Gastroesophageal sphincter (tissue), 4 donors: ENCODE results near the gene MTHFD1L. TPM values are rescaled to one million over a fixed set of nuclear protein-coding genes. Genes with fewer than 3 reads are reported as not detected.

Source experiments
- ATAC-seq: fragments of 150-250 bp; one replicate; pipeline ENCODE4 v1.9.1; 2016; ENCODE audit warnings: mild to moderate bottlenecking, moderate library complexity
- H3K27ac ChIP-seq, 4 donors: fragments of 200-600 bp; sonication (generic) in 3 of 4; 1 replicate in 3 of 4; 2 replicates in 1 of 4; pipeline ENCODE4 v1.5.1; 2016 to 2019
- H3K27me3 ChIP-seq: fragments of 200-600 bp; sonication (generic); one replicate; pipeline ENCODE4 v1.5.1; 2019
- H3K36me3 ChIP-seq, 2 donors: fragments of 200-600 bp; sonication (generic); one replicate each; pipeline ENCODE4 v1.5.1; 2019; ENCODE audit warnings: control low read depth in 1 of 2
- H3K4me1 ChIP-seq, 3 donors: fragments of 200-600 bp; sonication (generic); 1 replicate in 2 of 3; 2 replicates in 1 of 3; pipeline ENCODE4 v1.5.1; 2016 to 2019; ENCODE audit warnings: control low read depth in 2 of 3
- H3K4me3 ChIP-seq, 2 donors: fragments of 200-600 bp; sonication (generic); one replicate each; pipeline ENCODE4 v1.5.1; 2019; ENCODE audit warnings: mild to moderate bottlenecking in 1 of 2, moderate library complexity in 1 of 2
- H3K9me3 ChIP-seq, 3 donors: fragments of 200-600 bp; sonication (generic); one replicate each; pipeline ENCODE4 v1.5.1; 2017 to 2019; ENCODE audit warnings: control low read depth in 2 of 3
- EP300 ChIP-seq: sonication (generic); formaldehyde crosslinking; IDR thresholded peaks from one replicate; pipeline ENCODE4 v1.6.1; 2017; ENCODE audit warnings: antibody characterized with exemption, mild to moderate bottlenecking
- POLR2A ChIP-seq, 2 donors: fragments of 450-650 bp; IDR thresholded peaks; one replicate each; pipeline ENCODE4 v1.6.1; 2017; ENCODE audit warnings: antibody characterized with exemption in 2 of 2, mild to moderate bottlenecking in 2 of 2, moderate library complexity in 1 of 2
- POLR2AphosphoS5 ChIP-seq: sonication (generic); formaldehyde crosslinking; IDR thresholded peaks from one replicate; pipeline ENCODE4 v1.6.1; 2017; ENCODE audit warnings: antibody characterized with exemption
- WGBS, 2 donors: methylation state at CpG; one replicate each; pipeline ENCODE4 v1.1.5; 2018; ENCODE audit warnings: low coverage in 1 of 2; 5-methylcytosine and 5-hydroxymethylcytosine counted together
- total RNA-seq, 4 donors: library from RNA; depleted of rRNA; stranded (reverse); fragments of >200 nt; gene quantifications; one replicate each; pipeline ENCODE4 v1.1.0, GENCODE V29; 2016
- TF ChIP-seq, protein P1 (sequence below), 4 experiments: fragments of 200-600 bp in 2 of 4; fragments of 450-650 bp in 2 of 4; sonication (generic) in 1 of 4; IDR thresholded peaks; one replicate each; pipeline ENCODE4 v1.5.1; 2017 to 2019; ENCODE audit warnings: antibody characterized with exemption in 4 of 4, mild to moderate bottlenecking in 2 of 4, moderate library complexity in 2 of 4

The MTHFD1L gene
- total RNA-seq, 4 donors from 2014 or later = 1.2 to 10.8 (median 4.0) TPM

DNA sequence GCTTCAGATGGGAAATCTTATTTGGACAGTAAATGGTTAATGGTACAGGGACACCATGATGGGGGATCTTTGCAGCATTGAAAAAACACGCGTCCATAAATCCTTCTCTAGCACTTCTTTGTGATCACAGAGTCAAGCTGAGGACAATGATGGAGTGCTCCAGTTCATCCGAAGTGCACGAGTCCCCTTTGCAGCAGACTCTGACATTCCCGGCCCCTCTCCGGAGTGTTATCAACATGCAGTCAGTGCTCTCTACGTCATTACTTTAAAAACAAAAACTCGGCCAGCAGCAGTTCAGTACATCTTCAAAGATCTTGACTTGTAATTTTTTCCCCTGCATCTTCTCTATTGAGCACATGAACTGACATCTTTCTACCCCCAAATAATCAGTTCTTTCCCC is 188.8 kb downstream of the MTHFD1L start:
- H3K4me1 ChIP-seq = peaks cover 0 to 22% (median 0%) of the 10 kb centered on the region in 3 donors
- peak; percentile 54 for ATAC-seq
- H3K36me3 ChIP-seq = no peaks in the 10 kb centered on the region
- no peaks in the 10 kb centered on the region for H3K9me3 ChIP-seq
- no peak overlapping the region for H3K4me3 ChIP-seq
- TF ChIP-seq POLR2AphosphoS5 (no peak), POLR2A (IDR thresholded peaks at IDR 0.05) (no peak)
- TF ChIP-seq, protein P1, sequence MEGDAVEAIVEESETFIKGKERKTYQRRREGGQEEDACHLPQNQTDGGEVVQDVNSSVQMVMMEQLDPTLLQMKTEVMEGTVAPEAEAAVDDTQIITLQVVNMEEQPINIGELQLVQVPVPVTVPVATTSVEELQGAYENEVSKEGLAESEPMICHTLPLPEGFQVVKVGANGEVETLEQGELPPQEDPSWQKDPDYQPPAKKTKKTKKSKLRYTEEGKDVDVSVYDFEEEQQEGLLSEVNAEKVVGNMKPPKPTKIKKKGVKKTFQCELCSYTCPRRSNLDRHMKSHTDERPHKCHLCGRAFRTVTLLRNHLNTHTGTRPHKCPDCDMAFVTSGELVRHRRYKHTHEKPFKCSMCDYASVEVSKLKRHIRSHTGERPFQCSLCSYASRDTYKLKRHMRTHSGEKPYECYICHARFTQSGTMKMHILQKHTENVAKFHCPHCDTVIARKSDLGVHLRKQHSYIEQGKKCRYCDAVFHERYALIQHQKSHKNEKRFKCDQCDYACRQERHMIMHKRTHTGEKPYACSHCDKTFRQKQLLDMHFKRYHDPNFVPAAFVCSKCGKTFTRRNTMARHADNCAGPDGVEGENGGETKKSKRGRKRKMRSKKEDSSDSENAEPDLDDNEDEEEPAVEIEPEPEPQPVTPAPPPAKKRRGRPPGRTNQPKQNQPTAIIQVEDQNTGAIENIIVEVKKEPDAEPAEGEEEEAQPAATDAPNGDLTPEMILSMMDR (IDR thresholded peaks at IDR 0.05) = no peak
- no peaks in the 10 kb centered on the region for H3K27me3 ChIP-seq
- H3K27ac ChIP-seq = no peak overlapping the region
- WGBS, 2 donors = 25 to 47% methylated on average over 7 to 8 of the region's 8 CpGs

DNA sequence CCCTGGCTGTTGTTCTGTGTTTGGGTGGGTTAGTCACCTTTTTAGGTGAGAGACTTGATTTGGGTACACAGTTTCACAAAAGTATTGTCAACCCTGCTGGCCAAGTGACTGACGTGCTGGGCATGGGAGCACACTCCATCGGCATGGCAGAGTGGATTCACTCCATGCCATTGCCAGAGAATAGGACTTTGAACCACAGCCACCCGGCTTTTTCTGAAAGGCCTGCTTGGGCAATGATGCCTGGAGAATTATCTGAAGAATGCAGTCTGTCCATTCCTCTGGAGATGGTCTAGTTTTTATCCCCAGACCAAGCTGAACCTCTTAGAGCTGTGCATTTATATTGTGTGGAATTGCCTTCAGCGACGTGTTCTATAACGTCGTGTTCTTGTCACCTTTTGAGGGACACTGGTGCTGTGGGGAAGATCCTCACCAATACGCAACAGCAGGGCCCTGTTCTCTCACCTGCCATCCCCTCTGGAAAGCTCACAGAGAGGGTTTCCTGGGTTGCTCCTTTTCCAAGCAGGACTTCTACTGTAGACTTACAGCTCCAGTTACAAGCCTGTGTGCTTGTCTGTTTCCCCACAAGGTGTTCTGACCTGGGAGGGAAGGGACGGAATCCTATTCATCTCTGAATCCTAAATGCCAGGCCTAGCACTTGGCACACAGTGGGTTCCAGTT is 190.9 kb downstream of the MTHFD1L start:
- H3K27ac ChIP-seq = no peak overlapping the region
- 89 to 93% methylated on average over 4 to 6 of the region's 9 CpGs for WGBS, 2 donors

DNA sequence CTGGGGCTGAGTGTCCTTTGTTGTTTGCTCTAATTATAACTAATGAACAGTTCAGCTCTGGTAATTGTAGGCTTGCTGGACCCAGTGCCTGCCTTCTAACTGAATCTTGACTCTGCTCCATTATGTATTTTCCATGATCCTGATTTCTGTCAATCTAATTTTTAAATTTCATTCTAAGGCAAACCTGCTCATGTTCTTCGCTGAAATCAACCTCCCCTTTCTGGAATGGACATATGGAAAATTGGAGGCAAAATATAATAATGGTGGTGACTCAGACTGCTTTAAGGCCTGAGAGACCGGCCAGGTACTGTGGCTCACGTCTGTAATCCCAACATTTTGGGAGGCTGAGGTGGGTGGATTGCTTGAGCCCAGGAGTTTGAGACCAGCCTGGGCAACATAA is 191.6 kb downstream of the MTHFD1L start:
- Histone ChIP-seq H3K27ac (no peak overlapping the region), H3K27me3 (no peaks in the 10 kb centered on the region), H3K36me3 (no peaks in the 10 kb centered on the region), H3K4me3 (no peak overlapping the region), H3K4me1 (peaks cover 0 to 19% (median 0%) of the 10 kb centered on the region in 3 donors), H3K9me3 (no peaks in the 10 kb centered on the region)
- TF ChIP-seq POLR2A (IDR thresholded peaks at IDR 0.05) = no peak
- TF ChIP-seq POLR2AphosphoS5 = no peak
- TF ChIP-seq EP300 = no peak
- TF ChIP-seq, protein P1 (IDR thresholded peaks at IDR 0.05) = no peak
- 95 to 100% methylated on average over 2 to 3 of the region's 3 CpGs for WGBS, 2 donors
- no peak for ATAC-seq

More for the DNA sequence above, 190.9 kb downstream of the MTHFD1L start:
- no peaks in the 10 kb centered on the region for H3K27me3 ChIP-seq
- H3K9me3 ChIP-seq = no peaks in the 10 kb centered on the region
- no peaks in the 10 kb centered on the region for H3K36me3 ChIP-seq
- no peak for TF ChIP-seq POLR2A (IDR thresholded peaks at IDR 0.05)
- TF ChIP-seq POLR2AphosphoS5 = no peak
- TF ChIP-seq EP300 = no peak
- TF ChIP-seq, protein P1 (IDR thresholded peaks at IDR 0.05) = no peak
- peaks cover 0 to 22% (median 0%) of the 10 kb centered on the region in 3 donors for H3K4me1 ChIP-seq
- ATAC-seq = no peak
- H3K4me3 ChIP-seq = no peak overlapping the region

DNA sequence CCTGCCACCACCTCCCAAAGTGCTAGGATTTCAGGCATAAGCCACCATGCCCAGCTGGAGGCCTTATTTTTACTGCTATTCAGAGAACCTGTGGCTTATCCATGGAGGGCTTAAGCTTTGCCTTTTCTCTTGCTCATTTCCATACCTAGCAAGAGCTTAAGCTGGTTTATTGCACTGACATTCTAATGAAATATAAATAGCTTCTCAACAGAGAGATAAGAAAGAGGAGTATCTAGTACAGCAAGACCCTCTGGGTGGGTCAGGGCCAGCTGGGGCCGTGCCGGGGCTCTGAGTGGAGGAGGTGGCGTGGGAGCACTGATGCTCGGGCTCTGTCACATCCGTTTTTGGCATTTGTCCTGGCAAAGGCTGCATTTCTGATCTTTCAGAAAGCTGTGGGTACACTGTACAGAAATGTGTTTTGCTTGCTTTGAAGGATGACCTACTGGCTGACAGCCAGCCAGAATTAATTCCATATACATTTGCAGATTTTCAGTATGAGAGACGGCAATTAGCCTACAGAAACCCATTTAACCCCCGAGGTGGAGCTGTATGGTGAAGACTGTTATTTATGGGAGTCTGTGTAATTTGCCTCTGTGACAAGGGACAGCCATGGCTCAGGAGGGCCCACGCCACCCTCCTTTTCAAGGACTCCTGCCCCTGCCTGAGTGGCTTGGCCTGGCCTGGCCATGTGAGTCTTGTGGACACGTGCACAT is 192.7 kb downstream of the MTHFD1L start:
- Histone ChIP-seq H3K27me3 (no peaks in the 10 kb centered on the region), H3K4me1 (peaks cover 0 to 22% (median 0%) of the 10 kb centered on the region in 3 donors), H3K27ac (no peak overlapping the region), H3K36me3 (no peaks in the 10 kb centered on the region), H3K4me3 (no peak overlapping the region), H3K9me3 (no peaks in the 10 kb centered on the region)
- WGBS, 2 donors = 30 to 63% methylated on average over 6 to 9 of the region's 9 CpGs
- no peak for ATAC-seq
- TF ChIP-seq, protein P1 (IDR thresholded peaks at IDR 0.05) = no peak
- no peak for TF ChIP-seq POLR2AphosphoS5
- no peak for TF ChIP-seq POLR2A (IDR thresholded peaks at IDR 0.05)
- TF ChIP-seq EP300 = no peak
